ENCODE results near the gene ICAM5. TPM values are rescaled to one million over a fixed set of nuclear protein-coding genes. Genes with fewer than 3 reads are reported as not detected.

ICAM5 gene
- total and polyA plus RNA-seq, 9 of the 15 experiments (the other 6 are each of a cell fraction or from before 2014, with no cell fraction given) = 0.10 to 114 (median 13.7) TPM

DNA sequence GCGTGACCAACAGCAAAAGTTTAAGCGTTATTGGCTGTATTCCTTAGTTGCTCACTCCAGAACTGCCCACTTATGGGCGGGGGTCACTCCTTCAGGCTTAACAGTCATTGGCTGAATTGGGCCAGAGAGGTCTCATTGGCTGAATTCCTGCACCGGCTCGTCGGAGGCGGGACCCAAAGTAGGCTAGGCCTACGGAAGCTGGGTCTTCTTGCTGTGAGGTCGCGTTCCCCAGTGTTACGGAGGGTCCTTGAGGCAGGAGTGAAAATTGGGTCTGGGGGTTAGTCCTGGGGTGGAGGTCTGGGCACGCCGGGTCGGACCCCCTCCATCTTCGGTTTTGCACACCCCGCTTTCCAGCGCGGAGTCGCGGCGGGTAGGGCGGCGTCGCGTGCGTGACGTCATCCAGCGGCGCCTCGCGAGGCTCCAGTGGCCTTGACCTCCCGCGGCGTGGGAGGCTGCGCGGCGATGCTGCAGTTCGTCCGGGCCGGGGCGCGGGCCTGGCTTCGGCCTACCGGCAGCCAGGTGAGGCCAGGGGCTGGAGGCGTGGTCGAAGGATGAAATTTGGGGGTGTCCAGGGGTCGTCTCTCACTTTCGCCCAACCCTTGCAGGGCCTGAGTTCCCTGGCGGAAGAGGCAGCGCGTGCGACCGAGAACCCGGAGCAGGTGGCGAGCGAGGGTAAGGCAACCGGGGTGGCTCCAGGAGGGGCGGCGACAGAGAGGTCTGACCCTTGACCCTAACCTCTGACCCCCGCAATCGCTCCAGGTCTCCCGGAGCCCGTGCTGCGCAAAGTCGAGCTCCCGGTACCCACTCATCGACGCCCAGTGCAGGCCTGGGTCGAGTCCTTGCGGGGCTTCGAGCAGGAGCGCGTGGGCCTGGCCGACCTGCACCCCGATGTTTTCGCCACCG lies 37.7 kb upstream of the ICAM5 start, which contains the start of gene MRPL4 (continued):
- TF ChIP-seq CBX2 (IDR thresholded peaks at IDR 0.05; ENCODE audit: insufficient read depth, low read length, poor library complexity, severe bottlenecking) (no peak), ZNF766 (CRISPR knock-in tag; conservative IDR thresholded peaks at IDR 0.05) (peak; percentile 62)

DNA sequence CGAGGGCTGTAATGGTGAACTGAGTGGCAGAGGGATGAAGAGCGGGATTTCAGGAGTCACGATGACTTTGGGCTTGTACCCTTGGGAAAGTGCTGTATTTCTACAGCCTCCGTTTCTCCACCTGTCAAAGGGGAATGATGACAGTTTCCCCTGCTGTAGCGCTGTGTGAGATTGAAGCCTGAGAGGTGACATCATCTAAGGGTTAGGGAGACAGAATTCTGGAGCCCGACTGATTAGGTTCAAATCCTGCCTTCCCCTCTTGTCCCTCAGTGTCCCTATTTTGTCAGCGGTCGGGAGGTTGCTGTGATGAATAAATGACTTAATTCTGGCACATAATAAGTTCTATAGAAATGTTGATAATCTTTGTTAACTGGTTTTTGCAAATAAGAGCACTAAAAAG lies 37.0 kb upstream of the ICAM5 start:
- in situ Hi-C loops (cut with MboI) (no loop called here), intact Hi-C loops (cut with micrococcal nuclease) (loop anchor here (5.0 kb wide), 1 partner anchor 320 kb away; no protein-coding TSS in a partner anchor)
- no peaks in the 10 kb centered on the region for H3K9me1 ChIP-seq (ENCODE audit: control insufficient read depth, insufficient read depth, low read length)
- WGBS (ENCODE audit: insufficient coverage, low coverage, missing lambda C conversion rate) = 4% methylated on average over 8 of the region's 8 CpGs
- peak overlapping the region; percentile 100 for H2AFZ ChIP-seq (ENCODE audit: low read depth, low read length)
- ATAC-seq (no peak), DNase-seq (ENCODE audit: extremely low read depth in 1 of 4, low spot score in 3 of 4) (peak in 1 of 4 experiments; percentile 8), FAIRE-seq (no peak)
- peaks cover 28% of the 10 kb centered on the region for H3K79me2 ChIP-seq (ENCODE audit: control insufficient read depth, insufficient read depth, low read length)
- H3K4me1 ChIP-seq (replicated peaks in 1 of 2; ENCODE audit: control insufficient read depth in 2 of 2, insufficient read depth in 2 of 2, low read length in 2 of 2) = peaks cover 4 to 39% of the 10 kb centered on the region in 2 experiments; a peak in 4 of 5 replicates
- ChIA-PET CTCF (ENCODE audit: low intra/inter-chr PET ratio) (no interaction called here), POLR2A (interaction anchor here (0.6 to 1.4 kb wide), 2 partner anchors 140 to 217 kb away, joined by 3 read pairs; no protein-coding TSS in a partner anchor)
- H3K4me2 ChIP-seq (ENCODE audit: insufficient read depth, low read length) = peak overlapping the region; percentile 97
- H4K20me1 ChIP-seq (replicated peaks; ENCODE audit: control insufficient read depth, insufficient read depth, low read length) = no peaks in the 10 kb centered on the region
- no peaks in the 10 kb centered on the region; the same call in 1 of the 2 replicates for H3K9me3 ChIP-seq (replicated peaks; ENCODE audit: control insufficient read depth, insufficient read depth, low read depth, low read length)
- BruUV-seq (replicated peaks) = no TSS peak
- H3K27me3 ChIP-seq (ENCODE audit: control insufficient read depth in 2 of 2, insufficient read depth in 2 of 2, low read length in 2 of 2) = no peaks in the 10 kb centered on the region
- peak overlapping the region; percentile 76 for H3K4me3 ChIP-seq
- peak overlapping the region; percentile 90 to 98 for H3K9ac ChIP-seq (ENCODE audit: insufficient read depth in 1 of 2, low read depth in 2 of 2, low read length in 2 of 2)
- peak overlapping the region; percentile 90 for H3K27ac ChIP-seq (ENCODE audit: extremely low read depth, low read depth, low read length)
- peaks cover 39% of the 10 kb centered on the region for H3K36me3 ChIP-seq (ENCODE audit: control insufficient read depth, insufficient read depth, low read length)
- TF ChIP-seq MIER1 (IDR thresholded peaks at IDR 0.05; ENCODE audit: low read depth) = 0 out of 2 replicates have a peak, but pooled peaks have one; percentile 64
- TF ChIP-seq ASH1L (IDR thresholded peaks at IDR 0.05; ENCODE audit: borderline replicate concordance, low read depth, partially characterized antibody) = peak; percentile 36
- TF ChIP-seq, protein P1, sequence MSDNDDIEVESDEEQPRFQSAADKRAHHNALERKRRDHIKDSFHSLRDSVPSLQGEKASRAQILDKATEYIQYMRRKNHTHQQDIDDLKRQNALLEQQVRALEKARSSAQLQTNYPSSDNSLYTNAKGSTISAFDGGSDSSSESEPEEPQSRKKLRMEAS (CRISPR knock-in tag; IDR thresholded peaks at IDR 0.05) = no peak
- TF ChIP-seq, protein P2, sequence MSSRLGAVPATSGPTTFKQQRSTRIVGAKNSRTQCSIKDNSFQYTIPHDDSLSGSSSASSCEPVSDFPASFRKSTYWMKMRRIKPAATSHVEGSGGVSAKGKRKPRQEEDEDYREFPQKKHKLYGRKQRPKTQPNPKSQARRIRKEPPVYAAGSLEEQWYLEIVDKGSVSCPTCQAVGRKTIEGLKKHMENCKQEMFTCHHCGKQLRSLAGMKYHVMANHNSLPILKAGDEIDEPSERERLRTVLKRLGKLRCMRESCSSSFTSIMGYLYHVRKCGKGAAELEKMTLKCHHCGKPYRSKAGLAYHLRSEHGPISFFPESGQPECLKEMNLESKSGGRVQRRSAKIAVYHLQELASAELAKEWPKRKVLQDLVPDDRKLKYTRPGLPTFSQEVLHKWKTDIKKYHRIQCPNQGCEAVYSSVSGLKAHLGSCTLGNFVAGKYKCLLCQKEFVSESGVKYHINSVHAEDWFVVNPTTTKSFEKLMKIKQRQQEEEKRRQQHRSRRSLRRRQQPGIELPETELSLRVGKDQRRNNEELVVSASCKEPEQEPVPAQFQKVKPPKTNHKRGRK (tag; IDR thresholded peaks at IDR 0.05) = no peak
- no peak for TF ChIP-seq POLR3A (IDR thresholded peaks at IDR 0.05; ENCODE audit: borderline replicate concordance, extremely low read depth, insufficient read depth, insufficient read length)
- TF ChIP-seq ZNF644 (tag; IDR thresholded peaks at IDR 0.05; ENCODE audit: low read depth) = no peak
- no peak for TF ChIP-seq HOXB6 (CRISPR knock-in tag; IDR thresholded peaks at IDR 0.05; ENCODE audit: borderline replicate concordance)
- TF ChIP-seq NFYB (IDR thresholded peaks at IDR 0.05; ENCODE audit: extremely low read depth, insufficient read length) = no peak
- no peak for TF ChIP-seq CXXC5 (CRISPR knock-in tag; IDR thresholded peaks at IDR 0.05)
- TF ChIP-seq ZNF592 (IDR thresholded peaks at IDR 0.05) = 0 out of 2 replicates have a peak, but pooled peaks have one; percentile 7

All from K562 (cell line).